Fibroblast of lung (primary cell): ENCODE measurements around the gene ZNF423.

Experiments
- EZH2 ChIP-seq: IDR thresholded peaks from 2 replicates; pipeline ENCODE4 v1.5.1; 2012; ENCODE audit warnings: low read length, control low read depth, mild to moderate bottlenecking; ENCODE audit errors: missing control alignments
- TF ChIP-seq, protein P1 (sequence below), 2 donors: IDR thresholded peaks in 1 of 2; conservative IDR thresholded peaks in 1 of 2; 1 replicate in 1 of 2; 2 replicates in 1 of 2; pipeline ENCODE4 v1.5.1; 2011 to 2012; ENCODE audit warnings: low read length in 2 of 2, control low read depth in 1 of 2, inconsistent platforms in 1 of 2, low read depth in 1 of 2, mild to moderate bottlenecking in 1 of 2

- TF ChIP-seq, protein P1, sequence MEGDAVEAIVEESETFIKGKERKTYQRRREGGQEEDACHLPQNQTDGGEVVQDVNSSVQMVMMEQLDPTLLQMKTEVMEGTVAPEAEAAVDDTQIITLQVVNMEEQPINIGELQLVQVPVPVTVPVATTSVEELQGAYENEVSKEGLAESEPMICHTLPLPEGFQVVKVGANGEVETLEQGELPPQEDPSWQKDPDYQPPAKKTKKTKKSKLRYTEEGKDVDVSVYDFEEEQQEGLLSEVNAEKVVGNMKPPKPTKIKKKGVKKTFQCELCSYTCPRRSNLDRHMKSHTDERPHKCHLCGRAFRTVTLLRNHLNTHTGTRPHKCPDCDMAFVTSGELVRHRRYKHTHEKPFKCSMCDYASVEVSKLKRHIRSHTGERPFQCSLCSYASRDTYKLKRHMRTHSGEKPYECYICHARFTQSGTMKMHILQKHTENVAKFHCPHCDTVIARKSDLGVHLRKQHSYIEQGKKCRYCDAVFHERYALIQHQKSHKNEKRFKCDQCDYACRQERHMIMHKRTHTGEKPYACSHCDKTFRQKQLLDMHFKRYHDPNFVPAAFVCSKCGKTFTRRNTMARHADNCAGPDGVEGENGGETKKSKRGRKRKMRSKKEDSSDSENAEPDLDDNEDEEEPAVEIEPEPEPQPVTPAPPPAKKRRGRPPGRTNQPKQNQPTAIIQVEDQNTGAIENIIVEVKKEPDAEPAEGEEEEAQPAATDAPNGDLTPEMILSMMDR (conservative IDR thresholded peaks at IDR 0.05 in 1 of 2, IDR thresholded peaks at IDR 0.05 in 1 of 2; ENCODE audit: low read depth in 1 of 2, low read length in 2 of 2) = no peak
- no peak for TF ChIP-seq EZH2
Observed at GRCh38 chr16:49469930-49470451, 385.9 kb downstream of the ZNF423 start.
